NOMO-1 (cell line): ENCODE results near the gene ATXN1L.
A peak's percentile ranks its signal among the peaks of the same experiment; 100 is the strongest.

Source experiments
- DNase-seq, 2 experiments: peaks; one replicate each; lab custom pipeline; 2025; ENCODE audit not compliant: unreplicated experiment in 2 of 2; lab: John Stamatoyannopoulos, UW

Gene ATXN1L

GRCh38 chr16:71889147-71889546 lies 43.4 kb downstream of the ATXN1L start:
- DNase-seq: no peak

GRCh38 chr16:71893888-71894228 lies 48.1 kb downstream of the ATXN1L start:
- DNase-seq: no peak

- DNase-seq: peak; percentile 29 to 43
Measured at GRCh38 chr16:71894229-71894920, 48.6 kb downstream of the ATXN1L start.

- peak; percentile 96 to 97 for DNase-seq
Measured at GRCh38 chr16:71894921-71895678, 49.3 kb downstream of the ATXN1L start, which contains the start of gene IST1. TSS of gene IST1 (plus strand) at chr16:71895531. CDS start at chr16:71915641, 20,110 bp downstream.

GRCh38 chr16:71895679-71896365 lies 50.0 kb downstream of the ATXN1L start:
- peak in 1 of 2 experiments; percentile 44 for DNase-seq

GRCh38 chr16:71896764-71897368 lies 51.1 kb downstream of the ATXN1L start:
- no peak for DNase-seq

GRCh38 chr16:71899171-71899570 lies 53.4 kb downstream of the ATXN1L start:
- DNase-seq: no peak

GRCh38 chr16:71902656-71903365 lies 57.0 kb downstream of the ATXN1L start:
- DNase-seq: no peak

- no peak for DNase-seq
Measured at GRCh38 chr16:71903608-71904007, 57.8 kb downstream of the ATXN1L start.

GRCh38 chr16:71904239-71904638 lies 58.5 kb downstream of the ATXN1L start:
- no peak for DNase-seq

- DNase-seq: peak in 1 of 2 experiments; percentile 30
Measured at GRCh38 chr16:71905765-71906164, 60.0 kb downstream of the ATXN1L start.
